ENCODE results near the gene L3MBTL4. TPM values are rescaled to one million over a fixed set of nuclear protein-coding genes. Genes with fewer than 3 reads are reported as not detected.

The L3MBTL4 gene
- total and polyA plus RNA-seq, 7 experiments from 2014 or later, result 0.05 to 7.6 (median 0.49) TPM

- ChIA-PET POLR2A (no interaction called here), CTCF (no interaction called here)
- ATAC-seq (no peak), DNase-seq (no peak)
- Histone ChIP-seq H3K27me3 (ENCODE audit: control insufficient read depth in 2 of 2, insufficient read depth in 2 of 2, low read length in 2 of 2) (no peaks in the 10 kb centered on the region), H3K4me3 (ENCODE audit: low read length) (no peak overlapping the region), H3K27ac (ENCODE audit: low read depth, low read length) (no peak overlapping the region), H3K9me3 (ENCODE audit: control insufficient read depth in 2 of 3, low read length in 3 of 3) (no peaks in the 10 kb centered on the region), H3K4me1 (ENCODE audit: control insufficient read depth in 2 of 2, insufficient read depth in 2 of 2, low read length in 2 of 2) (no peaks in the 10 kb centered on the region), H3K36me3 (ENCODE audit: control insufficient read depth in 2 of 3, insufficient read depth in 3 of 3, low read length in 3 of 3) (no peaks in the 10 kb centered on the region)
- H3K4me1 Mint-ChIP-seq, result no peaks in the 10 kb centered on the region
- no peak overlapping the region for H3K27ac Mint-ChIP-seq
- peaks cover 0 to 4% (median 0%) of the 10 kb centered on the region in 11 donors for H3K9me3 Mint-ChIP-seq
- no peaks in the 10 kb centered on the region for H3K36me3 Mint-ChIP-seq
- peaks cover 0 to 9% (median 0%) of the 10 kb centered on the region in 5 donors for H3K27me3 Mint-ChIP-seq
- H3K4me3 Mint-ChIP-seq, result no peak overlapping the region
- intact Hi-C loops (cut with micrococcal nuclease), result no loop called here
Measured at GRCh38 chr18:6435731-6436130, 21.0 kb upstream of the L3MBTL4 start.

GRCh38 chr18:6434987-6435709 is 20.4 kb upstream of the L3MBTL4 start:
- H3K36me3 Mint-ChIP-seq, result no peaks in the 10 kb centered on the region
- Histone ChIP-seq H3K4me1 (ENCODE audit: control insufficient read depth in 2 of 2, insufficient read depth in 2 of 2, low read length in 2 of 2) (no peaks in the 10 kb centered on the region), H3K27me3 (ENCODE audit: control insufficient read depth in 2 of 2, insufficient read depth in 2 of 2, low read length in 2 of 2) (no peaks in the 10 kb centered on the region), H3K36me3 (ENCODE audit: control insufficient read depth in 2 of 3, insufficient read depth in 3 of 3, low read length in 3 of 3) (no peaks in the 10 kb centered on the region), H3K4me3 (ENCODE audit: low read length) (no peak overlapping the region), H3K9me3 (ENCODE audit: control insufficient read depth in 2 of 3, low read length in 3 of 3) (no peaks in the 10 kb centered on the region), H3K27ac (ENCODE audit: low read depth, low read length) (no peak overlapping the region)
- CTCF ChIA-PET, result no interaction called here
- no peaks in the 10 kb centered on the region for H3K4me1 Mint-ChIP-seq
- no peak overlapping the region for H3K27ac Mint-ChIP-seq
- no peak overlapping the region for H3K4me3 Mint-ChIP-seq
- ATAC-seq, result no peak
- no peak for DNase-seq
- intact Hi-C loops (cut with micrococcal nuclease), result no loop called here
- H3K9me3 Mint-ChIP-seq, result peaks cover 0 to 4% (median 0%) of the 10 kb centered on the region in 11 donors
- H3K27me3 Mint-ChIP-seq, result peaks cover 0 to 3% (median 0%) of the 10 kb centered on the region in 5 donors
- POLR2A ChIA-PET, result no interaction called here

GRCh38 chr18:6434481-6434880 is 19.8 kb upstream of the L3MBTL4 start:
- Histone ChIP-seq H3K9me3 (ENCODE audit: control insufficient read depth in 2 of 3, low read length in 3 of 3) (no peaks in the 10 kb centered on the region), H3K4me3 (ENCODE audit: low read length) (no peak overlapping the region), H3K27ac (ENCODE audit: low read depth, low read length) (no peak overlapping the region), H3K4me1 (ENCODE audit: control insufficient read depth in 2 of 2, insufficient read depth in 2 of 2, low read length in 2 of 2) (no peaks in the 10 kb centered on the region), H3K36me3 (ENCODE audit: control insufficient read depth in 2 of 3, insufficient read depth in 3 of 3, low read length in 3 of 3) (no peaks in the 10 kb centered on the region), H3K27me3 (ENCODE audit: control insufficient read depth in 2 of 2, insufficient read depth in 2 of 2, low read length in 2 of 2) (no peaks in the 10 kb centered on the region)
- ATAC-seq (no peak), DNase-seq (no peak)
- H3K4me3 Mint-ChIP-seq, result no peak overlapping the region
- no peaks in the 10 kb centered on the region for H3K27me3 Mint-ChIP-seq
- peaks cover 0 to 5% (median 0%) of the 10 kb centered on the region in 11 donors for H3K9me3 Mint-ChIP-seq
- CTCF ChIA-PET, result no interaction called here
- H3K36me3 Mint-ChIP-seq, result no peaks in the 10 kb centered on the region
- intact Hi-C loops (cut with micrococcal nuclease), result no loop called here
- no peaks in the 10 kb centered on the region for H3K4me1 Mint-ChIP-seq
- POLR2A ChIA-PET, result no interaction called here
- no peak overlapping the region for H3K27ac Mint-ChIP-seq

GRCh38 chr18:6431659-6432318 is 17.1 kb upstream of the L3MBTL4 start:
- Histone ChIP-seq H3K27ac (ENCODE audit: low read depth, low read length) (no peak overlapping the region), H3K4me3 (ENCODE audit: low read length) (no peak overlapping the region), H3K9me3 (ENCODE audit: control insufficient read depth in 2 of 3, low read length in 3 of 3) (no peaks in the 10 kb centered on the region), H3K4me1 (ENCODE audit: control insufficient read depth in 2 of 2, insufficient read depth in 2 of 2, low read length in 2 of 2) (no peaks in the 10 kb centered on the region), H3K27me3 (ENCODE audit: control insufficient read depth in 2 of 2, insufficient read depth in 2 of 2, low read length in 2 of 2) (no peaks in the 10 kb centered on the region), H3K36me3 (ENCODE audit: control insufficient read depth in 2 of 3, insufficient read depth in 3 of 3, low read length in 3 of 3) (no peaks in the 10 kb centered on the region)
- POLR2A ChIA-PET, result no interaction called here
- no peaks in the 10 kb centered on the region for H3K36me3 Mint-ChIP-seq
- no peak overlapping the region for H3K4me3 Mint-ChIP-seq
- no peaks in the 10 kb centered on the region for H3K27me3 Mint-ChIP-seq
- no peak overlapping the region for H3K27ac Mint-ChIP-seq
- CTCF ChIA-PET, result no interaction called here
- ATAC-seq (no peak), DNase-seq (no peak)
- H3K9me3 Mint-ChIP-seq, result peaks cover 0 to 7% (median 0%) of the 10 kb centered on the region in 11 donors
- no peaks in the 10 kb centered on the region for H3K4me1 Mint-ChIP-seq
- intact Hi-C loops (cut with micrococcal nuclease), result no loop called here

- no peaks in the 10 kb centered on the region for H3K27me3 ChIP-seq (ENCODE audit: control insufficient read depth in 2 of 2, insufficient read depth in 2 of 2, low read length in 2 of 2)
- H3K4me1 ChIP-seq (ENCODE audit: control insufficient read depth in 2 of 2, insufficient read depth in 2 of 2, low read length in 2 of 2), result no peaks in the 10 kb centered on the region
- ATAC-seq (no peak), DNase-seq (no peak)
- H3K4me3 ChIP-seq (ENCODE audit: low read length), result no peak overlapping the region
- H3K27ac ChIP-seq (ENCODE audit: low read depth, low read length), result no peak overlapping the region
- Mint-ChIP-seq H3K9me3 (peaks cover 0 to 11% (median 0%) of the 10 kb centered on the region in 11 donors), H3K27ac (no peak overlapping the region), H3K36me3 (no peaks in the 10 kb centered on the region), H3K27me3 (no peaks in the 10 kb centered on the region), H3K4me1 (no peaks in the 10 kb centered on the region), H3K4me3 (no peak overlapping the region)
- ChIA-PET POLR2A (no interaction called here), CTCF (no interaction called here)
- no peaks in the 10 kb centered on the region for H3K9me3 ChIP-seq (ENCODE audit: control insufficient read depth in 2 of 3, low read length in 3 of 3)
- no peaks in the 10 kb centered on the region for H3K36me3 ChIP-seq (ENCODE audit: control insufficient read depth in 2 of 3, insufficient read depth in 3 of 3, low read length in 3 of 3)
- intact Hi-C loops (cut with micrococcal nuclease), result no loop called here
Measured at GRCh38 chr18:6428851-6429395, 14.2 kb upstream of the L3MBTL4 start.

- H3K27ac ChIP-seq (ENCODE audit: low read depth, low read length), result no peak overlapping the region
- H3K9me3 Mint-ChIP-seq, result peaks cover 0 to 11% (median 0%) of the 10 kb centered on the region in 11 donors
- no peaks in the 10 kb centered on the region for H3K4me1 ChIP-seq (ENCODE audit: control insufficient read depth in 2 of 2, insufficient read depth in 2 of 2, low read length in 2 of 2)
- ChIA-PET CTCF (interaction anchor here (0.6 kb wide), 1 partner anchor 10 kb away, joined by 3 read pairs; no protein-coding TSS in a partner anchor), POLR2A (no interaction called here)
- no peak for DNase-seq
- no peak overlapping the region for H3K4me3 ChIP-seq (ENCODE audit: low read length)
- no peak overlapping the region for H3K27ac Mint-ChIP-seq
- H3K9me3 ChIP-seq (ENCODE audit: control insufficient read depth in 2 of 3, low read length in 3 of 3), result no peaks in the 10 kb centered on the region
- H3K27me3 Mint-ChIP-seq, result no peaks in the 10 kb centered on the region
- no peaks in the 10 kb centered on the region for H3K27me3 ChIP-seq (ENCODE audit: control insufficient read depth in 2 of 2, insufficient read depth in 2 of 2, low read length in 2 of 2)
- H3K4me1 Mint-ChIP-seq, result no peaks in the 10 kb centered on the region
- ATAC-seq, result no peak
- intact Hi-C loops (cut with micrococcal nuclease), result no loop called here
- no peaks in the 10 kb centered on the region for H3K36me3 Mint-ChIP-seq
- no peaks in the 10 kb centered on the region for H3K36me3 ChIP-seq (ENCODE audit: control insufficient read depth in 2 of 3, insufficient read depth in 3 of 3, low read length in 3 of 3)
- H3K4me3 Mint-ChIP-seq, result no peak overlapping the region
Measured at GRCh38 chr18:6427286-6427685, 12.6 kb upstream of the L3MBTL4 start.

All from naive thymus-derived CD4-positive, alpha-beta T cell (primary cell).